CD4-positive, alpha-beta memory T cell (primary cell): ENCODE measurements around the gene RYR1. TPM values are rescaled to one million over a fixed set of nuclear protein-coding genes. Genes with fewer than 3 reads are reported as not detected.
A peak's percentile ranks its signal among the peaks of the same experiment; 100 is the strongest.
"Not testable (repeated sequence)": the region's sequence is repeated elsewhere in the genome, so short reads cannot be mapped to it uniquely, and the experiment has no call there.

Experiments used
- CTCF ChIA-PET: fragments of 350-600 bp; sonication (Branson Sonifier 250); formaldehyde crosslinking; loops from one replicate; lab custom pipeline; 2021; ENCODE audit warnings: inconsistent platforms; ENCODE audit not compliant: partially characterized antibody; lab: Charles Lee
- POLR2A ChIA-PET: fragments of 350-600 bp; sonication (Branson Sonifier 250); formaldehyde crosslinking; loops from one replicate; lab custom pipeline; 2021; ENCODE audit not compliant: partially characterized antibody; lab: Charles Lee
- DNase-seq, 5 donors: peaks; one replicate each; pipeline versions ENCODE4 v3.0.0 to v3.0.0-alpha.2; 2020 to 2022; ENCODE audit warnings: mixed read lengths in 1 of 5
- H3K27ac ChIP-seq: one replicate; pipeline ENCODE4 v1.7.0; 2013; ENCODE audit warnings: low read depth, low read length
- H3K27me3 ChIP-seq: 2 replicates; pipeline ENCODE4 v1.7.0; 2013; ENCODE audit warnings: mild to moderate bottlenecking, low read length, moderate library complexity; ENCODE audit not compliant: insufficient read depth
- H3K36me3 ChIP-seq: 2 replicates; pipeline ENCODE4 v1.7.0; 2013; ENCODE audit warnings: mild to moderate bottlenecking, low read length, moderate library complexity; ENCODE audit not compliant: insufficient read depth
- H3K4me1 ChIP-seq: 2 replicates; pipeline ENCODE4 v1.7.0; 2013; ENCODE audit warnings: mild to moderate bottlenecking, low read length, moderate library complexity; ENCODE audit not compliant: insufficient read depth
- H3K4me3 ChIP-seq, 2 donors: one replicate each; pipeline ENCODE4 v1.7.0; 2013; ENCODE audit warnings: low read length in 2 of 2, mild to moderate bottlenecking in 1 of 2
- H3K9me3 ChIP-seq, 2 donors: one replicate each; pipeline ENCODE4 v1.7.0; 2013; ENCODE audit warnings: low read length in 2 of 2, control low read depth in 1 of 2; ENCODE audit not compliant: control insufficient read depth in 1 of 2
- H3K27ac Mint-ChIP-seq, 7 donors: one replicate each; pipeline ENCODE4 v1.8.0; 2020 to 2021; ENCODE audit warnings: mixed read lengths in 7 of 7, mild to moderate bottlenecking in 6 of 7, inconsistent platforms in 3 of 7, moderate library complexity in 3 of 7
- H3K27me3 Mint-ChIP-seq, 2 donors: one replicate each; pipeline ENCODE4 v1.8.0; 2020 to 2021; ENCODE audit warnings: mixed read lengths in 2 of 2
- H3K36me3 Mint-ChIP-seq, 2 donors: one replicate each; pipeline ENCODE4 v1.8.0; 2020 to 2021; ENCODE audit warnings: mixed read lengths in 2 of 2, inconsistent platforms in 1 of 2, mild to moderate bottlenecking in 1 of 2
- H3K4me1 Mint-ChIP-seq, 4 donors: one replicate each; pipeline ENCODE4 v1.8.0; 2020 to 2021; ENCODE audit warnings: mixed read lengths in 4 of 4, mild to moderate bottlenecking in 1 of 4
- H3K4me3 Mint-ChIP-seq, 8 donors: one replicate each; pipeline ENCODE4 v1.8.0; 2020 to 2021; ENCODE audit warnings: mixed read lengths in 8 of 8, mild to moderate bottlenecking in 7 of 8, moderate library complexity in 6 of 8, inconsistent platforms in 3 of 8
- H3K9me3 Mint-ChIP-seq, 8 donors: one replicate each; pipeline ENCODE4 v1.8.0; 2020 to 2021; ENCODE audit warnings: mixed read lengths in 8 of 8, mild to moderate bottlenecking in 5 of 8, inconsistent platforms in 3 of 8, moderate library complexity in 1 of 8
- intact Hi-C: fragments of 100-400 bp; cut with micrococcal nuclease; formaldehyde crosslinking; loops from one replicate; pipeline ENCODE4 v1.15.1; 2023
- polyA plus RNA-seq, 2 donors: library from polyadenylated mRNA; unstranded; fragments of 300-500 nt; fragmentation: Illumina TruSeq; gene quantifications; one replicate each; pipeline ENCODE4 v1.2.3, GENCODE V29; 2021
- total RNA-seq, 2 experiments: library from RNA; stranded (reverse); gene quantifications; one replicate each; pipeline ENCODE4 v1.2.3, GENCODE V29; 2021

Gene RYR1
- total and polyA plus RNA-seq, 4 experiments from 2014 or later = 0.02 to 6.2 (median 2.7) TPM

GRCh38 chr19:38488776-38489481 is 55.4 kb downstream of the RYR1 start:
- Histone ChIP-seq H3K4me1 (no peaks in the 10 kb centered on the region), H3K27ac (no peak overlapping the region), H3K9me3 (no peaks in the 10 kb centered on the region), H3K4me3 (no peak overlapping the region), H3K27me3 (no peaks in the 10 kb centered on the region), H3K36me3 (no peaks in the 10 kb centered on the region)
- Mint-ChIP-seq H3K27ac (peak overlapping the region in 1 of 7 donors; percentile 49), H3K27me3 (peaks cover 13 to 22% of the 10 kb centered on the region in 2 donors), H3K9me3 (peaks cover 2 to 26% (median 6%) of the 10 kb centered on the region in 8 donors), H3K4me1 (peaks cover 0 to 4% (median 0%) of the 10 kb centered on the region in 4 donors), H3K36me3 (peaks cover 0 to 3% of the 10 kb centered on the region in 2 donors), H3K4me3 (no peak overlapping the region)
- ChIA-PET CTCF (no interaction called here), POLR2A (no interaction called here)
- no peak for DNase-seq
- intact Hi-C loops = no loop called here

GRCh38 chr19:38490861-38491260 is 57.4 kb downstream of the RYR1 start:
- no peak overlapping the region for H3K27ac Mint-ChIP-seq
- peaks cover 0 to 3% of the 10 kb centered on the region in 2 donors for H3K36me3 Mint-ChIP-seq
- peaks cover 13 to 22% of the 10 kb centered on the region in 2 donors for H3K27me3 Mint-ChIP-seq
- Histone ChIP-seq H3K4me3 (no peak overlapping the region), H3K4me1 (no peaks in the 10 kb centered on the region), H3K9me3 (no peaks in the 10 kb centered on the region), H3K27me3 (no peaks in the 10 kb centered on the region), H3K36me3 (no peaks in the 10 kb centered on the region), H3K27ac (no peak overlapping the region)
- peaks cover 2 to 26% (median 6%) of the 10 kb centered on the region in 8 donors for H3K9me3 Mint-ChIP-seq
- no peak for DNase-seq
- ChIA-PET POLR2A (no interaction called here), CTCF (no interaction called here)
- peaks cover 0 to 4% (median 0%) of the 10 kb centered on the region in 4 donors for H3K4me1 Mint-ChIP-seq
- H3K4me3 Mint-ChIP-seq = no peak overlapping the region
- intact Hi-C loops = no loop called here

- DNase-seq = no peak
- Mint-ChIP-seq H3K27me3 (peaks cover 10 to 14% of the 10 kb centered on the region in 2 donors), H3K9me3 (peaks cover 2 to 26% (median 6%) of the 10 kb centered on the region in 8 donors), H3K4me3 (no peak overlapping the region), H3K27ac (no peak overlapping the region), H3K36me3 (peaks cover 0 to 3% of the 10 kb centered on the region in 2 donors), H3K4me1 (peaks cover 0 to 4% (median 0%) of the 10 kb centered on the region in 4 donors)
- H3K4me3 ChIP-seq = no peak overlapping the region
- H3K4me1 ChIP-seq = no peaks in the 10 kb centered on the region
- H3K27me3 ChIP-seq = no peaks in the 10 kb centered on the region
- CTCF ChIA-PET = no interaction called here
- H3K27ac ChIP-seq = no peak overlapping the region
- no peaks in the 10 kb centered on the region for H3K9me3 ChIP-seq
- intact Hi-C loops = no loop called here
- POLR2A ChIA-PET = no interaction called here
- no peaks in the 10 kb centered on the region for H3K36me3 ChIP-seq
Measured at GRCh38 chr19:38492181-38492813, 58.8 kb downstream of the RYR1 start.

GRCh38 chr19:38494379-38494778 is 60.9 kb downstream of the RYR1 start:
- Mint-ChIP-seq H3K27ac (no peak overlapping the region), H3K4me3 (no peak overlapping the region), H3K4me1 (peaks cover 0 to 4% (median 0%) of the 10 kb centered on the region in 4 donors), H3K9me3 (peaks cover 2 to 17% (median 7%) of the 10 kb centered on the region in 8 donors), H3K36me3 (no peaks in the 10 kb centered on the region), H3K27me3 (peaks cover 5 to 12% of the 10 kb centered on the region in 2 donors)
- H3K9me3 ChIP-seq = no peaks in the 10 kb centered on the region
- ChIA-PET CTCF (no interaction called here), POLR2A (no interaction called here)
- no peaks in the 10 kb centered on the region for H3K27me3 ChIP-seq
- intact Hi-C loops = no loop called here
- H3K27ac ChIP-seq = no peak overlapping the region
- no peaks in the 10 kb centered on the region for H3K4me1 ChIP-seq
- no peak for DNase-seq
- H3K36me3 ChIP-seq = no peaks in the 10 kb centered on the region
- no peak overlapping the region for H3K4me3 ChIP-seq

GRCh38 chr19:38495375-38495774 is 61.9 kb downstream of the RYR1 start:
- intact Hi-C loops, H3K27ac Mint-ChIP-seq, H3K4me1 ChIP-seq, POLR2A ChIA-PET, H3K36me3 ChIP-seq, H3K27me3 ChIP-seq, H3K4me3 Mint-ChIP-seq, DNase-seq, H3K4me1 Mint-ChIP-seq, H3K36me3 Mint-ChIP-seq, H3K27ac ChIP-seq, H3K9me3 ChIP-seq, H3K27me3 Mint-ChIP-seq, CTCF ChIA-PET, H3K4me3 ChIP-seq: not testable (repeated sequence)
- peaks cover 2 to 14% (median 7%) of the 10 kb centered on the region in 8 donors for H3K9me3 Mint-ChIP-seq

- DNase-seq = no peak
- CTCF ChIA-PET = no interaction called here
- POLR2A ChIA-PET = no interaction called here
Measured at GRCh38 chr19:38496116-38496515, 62.6 kb downstream of the RYR1 start.

GRCh38 chr19:38496603-38497487 is 63.4 kb downstream of the RYR1 start:
- no peaks in the 10 kb centered on the region for H3K36me3 Mint-ChIP-seq
- Histone ChIP-seq H3K9me3 (no peaks in the 10 kb centered on the region), H3K27me3 (no peaks in the 10 kb centered on the region), H3K4me3 (no peak overlapping the region), H3K36me3 (no peaks in the 10 kb centered on the region), H3K27ac (no peak overlapping the region), H3K4me1 (no peaks in the 10 kb centered on the region)
- peaks cover 0 to 6% (median 0%) of the 10 kb centered on the region in 8 donors for H3K9me3 Mint-ChIP-seq
- ChIA-PET CTCF (no interaction called here), POLR2A (no interaction called here)
- H3K4me1 Mint-ChIP-seq = peaks cover 0 to 4% (median 0%) of the 10 kb centered on the region in 4 donors
- H3K27ac Mint-ChIP-seq = no peak overlapping the region
- intact Hi-C loops = no loop called here
- H3K27me3 Mint-ChIP-seq = peaks cover 2 to 4% of the 10 kb centered on the region in 2 donors
- no peak overlapping the region for H3K4me3 Mint-ChIP-seq
- no peak for DNase-seq

More at GRCh38 chr19:38496116-38496515, 62.6 kb downstream of the RYR1 start:
- Histone ChIP-seq H3K4me1 (no peaks in the 10 kb centered on the region), H3K27me3 (no peaks in the 10 kb centered on the region), H3K9me3 (no peaks in the 10 kb centered on the region), H3K27ac (no peak overlapping the region), H3K36me3 (no peaks in the 10 kb centered on the region), H3K4me3 (no peak overlapping the region)
- H3K27ac Mint-ChIP-seq = no peak overlapping the region
- H3K4me1 Mint-ChIP-seq = peaks cover 0 to 4% (median 0%) of the 10 kb centered on the region in 4 donors
- H3K27me3 Mint-ChIP-seq = peaks cover 2 to 4% of the 10 kb centered on the region in 2 donors
- no peaks in the 10 kb centered on the region for H3K36me3 Mint-ChIP-seq
- intact Hi-C loops = no loop called here
- no peak overlapping the region for H3K4me3 Mint-ChIP-seq
- peaks cover 0 to 7% (median 2%) of the 10 kb centered on the region in 8 donors for H3K9me3 Mint-ChIP-seq
